Activated naive CD8-positive, alpha-beta T cell treated with anti-CD3 and anti-CD28 coated beads, Interleukin-2, amount 50 U/mL, for 16 hours (primary cell): ENCODE data around the gene NRSN2.
"Not testable (repeated sequence)": the region's sequence is repeated elsewhere in the genome, so short reads cannot be mapped to it uniquely, and the experiment has no call there.

Source experiments
- DNase-seq: peaks from one replicate; pipeline ENCODE4 v3.0.0-alpha.2; 2020; ENCODE audit warnings: low read depth, low spot score

The NRSN2 gene

DNA sequence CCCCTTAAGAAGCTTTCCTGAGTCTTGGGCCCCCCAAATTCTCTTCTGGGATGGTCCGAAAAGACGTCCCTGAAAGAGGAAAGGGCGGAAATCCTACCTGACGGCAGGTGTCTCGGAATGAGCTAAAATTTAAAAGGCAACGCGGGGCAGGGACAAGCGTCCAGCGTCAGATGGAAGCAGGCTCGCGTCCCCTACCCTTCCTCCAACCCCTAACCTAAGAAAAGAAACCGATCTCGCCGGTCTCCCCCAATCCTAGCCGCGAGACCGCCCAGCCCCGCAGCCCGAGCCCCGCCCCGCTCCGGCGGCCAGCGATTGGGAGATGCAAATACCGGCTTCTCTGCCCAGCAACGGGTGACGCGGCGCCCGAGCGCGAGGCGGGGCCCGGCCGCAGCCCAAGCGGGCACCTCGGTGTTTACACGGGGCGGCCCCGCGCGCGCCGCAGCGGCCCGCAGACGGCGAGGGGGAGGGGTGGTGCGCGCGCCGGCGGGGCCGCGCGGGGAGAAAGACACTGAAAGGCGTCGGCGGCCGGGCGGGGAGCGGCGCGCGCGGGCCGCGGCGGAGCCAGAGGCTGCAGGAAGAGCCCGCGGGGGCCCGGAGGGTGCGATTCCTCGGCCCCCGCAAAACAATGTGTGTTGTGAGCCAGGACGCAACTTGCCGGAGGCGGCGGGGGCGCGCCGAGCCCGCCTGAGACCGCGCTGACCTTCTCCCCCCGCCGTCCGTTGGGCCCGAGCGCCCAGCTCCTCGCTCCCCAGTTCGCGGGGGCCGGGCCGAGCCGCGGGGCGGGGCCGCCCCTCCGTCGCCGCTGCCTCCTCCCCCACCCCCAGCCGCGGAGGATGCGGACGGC is 21.6 kb upstream of the NRSN2 start, which contains the start of gene SOX12:
Gene SOX12, plus strand, starts transcription at position 508 of the 844 bp plus-strand sequence. CDS start 373 bp downstream, outside the sequence.
- DNase-seq: peak; percentile 97

GRCh38 chr20:325889-326644 is 20.8 kb upstream of the NRSN2 start:
- no peak for DNase-seq

- DNase-seq: no peak
Measured at GRCh38 chr20:326645-327185, 20.2 kb upstream of the NRSN2 start.

DNA sequence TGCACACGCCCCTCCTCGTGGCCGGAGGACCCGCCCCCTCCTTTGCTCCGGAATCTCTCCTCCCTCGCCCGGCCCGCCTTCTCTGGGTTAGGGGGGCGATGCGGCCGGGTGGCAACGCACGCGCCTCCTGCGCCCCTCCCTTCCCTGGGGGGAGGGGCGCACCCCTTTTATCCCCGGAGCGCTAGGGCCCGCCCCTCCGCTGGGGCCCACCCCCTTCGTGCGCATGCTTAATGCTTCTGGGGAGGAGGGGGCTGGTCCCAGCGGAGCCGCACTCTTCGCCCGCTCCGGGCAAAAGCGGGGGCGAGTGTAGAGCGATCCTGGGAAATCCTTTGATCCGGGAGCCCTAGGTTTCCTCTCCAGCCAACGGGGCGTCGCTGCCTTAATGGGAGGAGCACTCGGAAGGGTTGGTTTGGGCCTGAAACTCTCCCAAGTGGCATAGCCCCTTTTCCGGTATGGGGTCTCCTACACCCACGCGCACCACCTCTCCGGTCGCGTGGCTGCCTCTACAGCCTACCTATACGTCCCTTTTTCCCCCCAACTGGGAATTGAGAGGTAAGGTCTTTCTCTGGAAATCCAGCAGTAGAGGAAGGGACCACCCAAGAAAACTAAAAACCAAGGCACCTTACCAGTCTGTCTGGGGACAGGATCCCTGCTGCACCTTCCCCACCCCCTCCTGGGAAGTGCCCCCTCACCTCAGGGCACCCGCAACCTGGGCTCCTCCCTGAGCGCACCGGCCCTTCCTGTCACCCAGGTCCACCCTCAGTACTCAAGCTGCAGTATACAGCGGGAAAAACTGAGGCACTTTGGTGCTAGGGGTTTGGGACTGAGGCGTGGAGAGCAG is 19.5 kb upstream of the NRSN2 start:
- peak; percentile 52 for DNase-seq

DNA sequence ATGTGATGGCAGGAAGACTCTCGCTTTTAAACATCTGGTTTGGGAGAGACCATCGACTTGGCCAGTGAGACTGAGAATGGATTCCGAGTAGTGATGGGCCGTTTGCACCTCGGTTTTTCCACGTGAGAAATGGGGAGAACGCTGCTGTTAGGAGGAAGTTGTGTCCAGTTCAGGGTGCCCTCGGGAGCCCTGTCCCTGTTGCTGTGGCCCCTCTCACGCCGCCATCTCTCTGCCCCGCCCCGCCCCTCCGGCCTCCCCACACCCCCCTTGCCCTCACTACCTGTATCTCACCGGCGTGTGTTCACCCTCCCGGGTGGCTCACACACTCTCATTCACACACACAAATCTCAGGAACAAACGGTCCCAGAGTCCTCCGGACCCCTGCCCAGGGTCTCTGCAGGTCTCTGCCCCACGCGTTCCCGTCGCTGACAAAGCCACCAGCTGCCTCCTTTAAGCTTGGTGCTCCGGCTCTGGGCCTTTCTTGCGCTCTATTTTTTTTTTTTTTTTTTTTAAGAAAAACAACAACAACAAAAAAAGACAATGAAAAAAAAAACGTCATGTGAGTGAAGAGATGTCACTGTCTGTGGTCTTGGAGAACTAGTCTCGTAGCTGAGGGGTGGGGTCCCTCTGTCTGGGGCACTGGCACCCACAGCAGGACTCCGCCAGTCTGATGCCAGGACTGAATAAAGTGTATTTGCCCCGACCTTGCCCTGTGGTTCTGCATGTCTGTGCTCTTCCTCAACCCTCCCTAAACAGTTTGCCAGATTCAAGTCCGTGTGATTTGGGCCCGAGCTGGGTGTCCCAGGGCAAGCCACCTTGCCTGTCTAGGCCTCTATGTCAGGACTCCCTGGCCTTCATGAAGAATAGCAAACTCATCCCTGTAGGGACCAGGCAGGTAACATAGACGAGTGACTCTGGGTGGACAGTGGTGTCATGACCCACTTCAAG is 18.6 kb upstream of the NRSN2 start:
- DNase-seq: no peak

DNA sequence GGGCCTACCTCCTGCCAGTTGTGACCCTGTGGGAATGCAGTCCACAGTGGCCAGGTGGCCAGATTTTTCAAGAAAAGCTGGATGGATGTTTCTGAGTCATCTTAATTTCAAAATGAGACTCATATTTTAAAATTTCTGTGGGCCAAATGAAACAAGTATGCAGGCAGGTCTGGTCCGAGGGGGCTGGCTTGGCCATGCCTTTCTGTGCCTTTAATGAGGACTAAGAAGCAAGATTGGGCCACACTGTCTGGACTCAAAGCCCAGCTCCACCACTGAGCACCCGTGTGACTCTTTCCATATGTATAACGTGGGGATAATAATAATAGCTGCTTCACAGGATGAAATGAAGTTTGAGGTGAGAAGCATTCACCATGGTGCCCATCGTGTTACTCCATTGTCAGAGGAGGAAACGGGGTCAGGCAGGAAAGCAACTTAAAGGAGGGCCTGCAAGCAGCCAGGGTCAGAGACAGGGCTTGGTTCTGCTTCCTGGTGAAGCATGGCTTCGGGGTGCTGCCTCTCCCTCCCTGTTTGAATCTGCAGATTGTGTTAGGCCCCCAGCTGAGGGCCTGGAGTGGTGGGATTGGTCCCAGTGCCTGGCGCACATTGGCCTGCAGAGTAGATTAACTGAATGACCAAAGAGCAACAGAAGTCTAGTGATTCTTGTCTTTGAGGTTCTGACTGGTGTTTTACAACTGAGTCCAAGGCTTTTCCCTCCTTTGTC is 17.8 kb upstream of the NRSN2 start:
- no peak for DNase-seq

- DNase-seq: no peak
Measured at GRCh38 chr20:329851-330232, 17.1 kb upstream of the NRSN2 start.

DNA sequence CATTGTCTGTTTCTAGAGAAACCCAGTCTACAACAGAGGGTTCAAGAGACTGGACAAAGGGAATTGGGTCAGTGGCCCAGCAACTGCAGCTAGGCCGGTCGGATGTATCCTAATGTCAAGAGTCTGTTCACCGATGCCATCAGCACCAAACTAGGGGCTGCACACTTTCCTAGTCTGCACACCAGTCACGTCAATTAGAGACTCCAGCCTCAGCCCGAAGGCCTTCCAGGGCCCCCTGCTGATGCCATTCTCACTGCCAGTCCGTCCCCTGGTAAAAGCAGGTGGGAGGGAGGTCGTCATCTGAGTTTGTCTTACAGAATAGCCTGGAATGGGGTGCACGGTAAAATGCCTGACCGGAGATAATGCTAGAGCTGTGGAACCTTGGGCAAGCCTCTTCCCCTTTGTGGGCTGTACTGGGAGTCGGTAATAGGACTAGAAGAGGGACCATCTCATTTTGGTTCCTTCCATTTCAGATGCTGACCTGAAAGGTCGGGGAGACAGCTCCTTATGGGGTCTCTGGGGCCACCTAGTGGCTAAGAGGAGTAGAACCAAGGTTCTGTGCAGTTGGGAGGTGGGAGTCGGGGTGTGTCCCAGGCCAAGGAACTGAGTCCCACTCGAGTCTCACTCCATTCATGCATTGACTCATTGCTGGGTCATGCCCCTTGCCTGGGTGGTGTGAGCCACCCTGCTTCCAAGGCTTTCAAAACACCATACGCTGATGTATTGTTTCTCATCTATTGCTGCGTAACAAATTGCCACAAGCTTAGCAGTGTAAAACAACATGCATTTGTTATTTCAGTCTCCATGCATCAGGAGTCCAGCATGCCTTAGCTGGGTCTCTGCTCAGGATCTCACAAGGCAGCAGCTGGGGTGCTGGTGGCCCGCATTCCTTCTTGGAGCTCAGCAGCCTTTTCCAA is 16.4 kb upstream of the NRSN2 start:
- DNase-seq: no peak

DNA sequence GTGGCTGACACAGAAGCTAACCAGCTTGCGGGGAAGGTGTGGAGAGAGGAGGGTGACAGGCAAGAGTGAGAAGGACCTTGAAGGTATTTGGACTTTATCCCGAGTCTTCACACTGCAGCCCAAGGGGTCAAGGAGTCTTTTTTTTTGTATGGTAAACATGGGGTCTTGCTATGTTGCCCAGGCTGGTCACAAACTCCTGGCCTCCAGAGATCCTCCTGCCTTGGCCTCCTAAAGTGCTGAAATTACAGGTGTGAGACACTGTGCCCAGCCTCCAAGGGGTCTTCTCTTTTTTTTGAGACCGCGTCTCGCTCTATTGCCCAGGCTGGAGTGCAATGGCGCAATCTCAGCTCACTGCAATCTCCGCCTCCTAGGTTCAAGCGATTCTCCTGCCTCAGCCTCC is 12.3 kb upstream of the NRSN2 start:
- no peak for DNase-seq

DNA sequence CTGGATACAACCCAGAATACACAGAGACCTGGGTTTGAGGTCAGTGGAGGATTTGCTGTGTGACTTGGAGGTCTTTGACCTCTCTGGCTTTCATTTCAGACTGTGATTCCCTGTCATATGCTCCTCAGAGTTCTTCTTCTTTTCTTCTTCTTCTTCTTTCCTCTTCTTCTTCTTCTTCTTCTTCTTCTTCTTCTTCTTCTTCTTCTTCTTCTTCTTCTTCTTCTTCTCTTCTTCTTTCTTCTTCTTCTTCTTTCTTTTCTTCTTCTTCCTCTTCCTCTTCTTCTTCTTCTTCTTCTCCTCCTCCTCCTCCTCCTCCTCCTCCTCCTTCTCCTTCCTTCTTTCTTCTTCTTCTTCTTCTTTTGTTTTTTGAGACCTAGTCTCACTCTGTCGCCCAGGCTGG is 10.9 kb upstream of the NRSN2 start:
- DNase-seq: not testable (repeated sequence)

GRCh38 chr20:341682-342081 is 5.2 kb upstream of the NRSN2 start:
- no peak for DNase-seq

DNA sequence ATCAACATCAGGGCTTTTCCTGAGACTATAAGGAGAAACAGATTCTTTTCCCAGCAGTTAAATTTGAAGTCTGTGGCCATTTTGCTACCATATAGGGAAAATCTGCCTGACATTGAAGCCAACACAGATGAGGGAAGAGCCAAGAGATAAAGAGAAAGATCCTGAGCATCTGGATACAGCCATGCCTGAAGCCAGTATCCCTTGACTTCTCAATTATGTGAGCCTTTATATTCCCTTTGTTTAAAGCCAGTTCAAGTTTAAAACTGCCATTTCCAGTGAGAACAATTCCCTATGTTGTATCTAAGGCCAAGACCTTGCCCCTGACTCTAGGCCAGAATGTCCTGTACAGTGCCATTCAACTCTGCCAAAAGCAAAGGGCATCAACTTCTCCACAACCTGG is 3.8 kb upstream of the NRSN2 start:
- DNase-seq: no peak

DNA sequence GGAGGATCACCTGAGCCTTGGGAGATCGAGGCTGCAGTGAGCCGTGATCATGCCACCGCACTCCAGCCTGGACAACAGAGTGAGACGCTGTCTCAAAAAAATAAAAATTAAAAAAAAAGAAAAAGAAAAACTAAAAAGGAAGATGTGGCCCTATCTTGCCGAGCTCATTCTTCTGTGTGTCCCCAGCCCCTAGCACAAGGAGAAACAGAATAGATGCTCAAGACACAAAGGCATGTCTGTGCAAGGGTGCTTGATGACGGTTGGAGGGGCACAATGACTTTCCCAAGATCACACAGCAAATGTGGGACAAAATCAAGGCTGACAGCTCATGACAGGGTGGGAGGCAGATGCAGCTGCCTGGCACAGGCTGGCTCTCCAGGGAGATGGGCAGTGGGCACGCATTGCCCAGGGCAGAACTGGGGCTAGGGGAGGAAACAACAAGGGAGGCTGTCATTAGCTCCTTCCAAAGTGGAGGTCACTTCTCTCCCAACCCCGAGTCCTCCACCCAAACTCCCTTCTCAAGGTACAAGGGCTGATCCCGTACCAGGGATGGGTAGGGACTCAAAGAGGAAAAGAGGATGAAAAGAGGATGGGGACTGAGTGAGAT is 775 bp upstream of the NRSN2 start:
- no peak for DNase-seq

DNA sequence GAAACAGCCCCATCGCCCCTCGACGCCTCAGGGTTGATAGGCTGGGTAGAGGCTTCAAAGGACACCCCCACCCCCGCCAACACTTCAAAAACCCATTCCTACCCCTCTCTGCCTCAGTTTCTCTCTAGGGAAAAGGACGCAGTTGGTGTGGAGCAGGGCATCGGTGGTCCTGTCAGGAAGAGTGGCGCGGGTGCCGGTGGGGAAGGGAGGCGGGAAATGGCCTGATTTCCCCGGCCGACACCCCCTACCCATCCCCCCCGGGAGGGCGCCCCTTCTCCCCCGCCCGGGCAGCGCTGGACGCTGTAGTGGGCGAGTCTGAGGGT is 367 bp downstream of the NRSN2 start:
- no peak for DNase-seq

DNA sequence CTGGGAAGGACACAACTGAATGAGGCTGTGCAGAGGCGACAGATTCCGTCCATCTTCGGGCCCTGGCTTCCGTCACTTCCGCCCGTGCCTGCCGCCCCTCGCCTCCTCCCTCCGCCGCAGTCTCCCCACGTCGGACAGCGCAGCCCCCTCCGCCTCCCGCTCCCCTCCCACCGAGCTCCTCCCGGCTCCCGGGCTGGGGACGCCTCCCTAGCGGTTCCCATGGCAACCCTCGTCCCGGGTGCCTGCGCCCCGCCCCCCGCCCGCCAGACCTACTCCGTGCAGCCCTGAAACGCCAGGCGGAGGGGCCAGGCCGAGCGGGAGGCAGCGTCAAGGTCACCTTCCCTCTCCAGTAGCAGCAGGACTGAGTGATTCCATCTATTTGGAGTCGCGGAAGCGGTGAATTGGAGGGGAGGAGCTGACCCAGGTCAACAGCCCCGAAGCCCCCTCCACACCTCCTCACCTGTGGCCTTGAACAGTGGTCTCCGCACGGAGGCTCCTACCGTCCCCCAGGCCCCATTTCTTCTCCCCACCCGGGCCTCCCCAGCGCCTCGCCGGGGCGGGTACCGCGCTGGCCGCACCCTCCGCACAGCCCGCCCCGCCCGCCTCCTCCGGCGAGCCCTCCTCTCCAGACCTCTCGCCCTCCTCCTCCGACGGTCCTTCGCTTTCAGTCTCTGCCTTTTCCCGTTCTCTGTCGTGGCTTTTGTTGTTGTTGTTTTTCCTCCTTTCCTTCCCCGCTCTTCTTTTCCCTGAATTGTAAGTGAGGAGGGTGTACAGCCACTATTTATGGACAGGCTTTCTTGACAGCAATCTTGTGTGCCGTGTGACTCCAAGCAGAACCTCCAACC is 951 bp downstream of the NRSN2 start:
- DNase-seq: no peak

- DNase-seq: no peak
Measured at GRCh38 chr20:348972-349841, 2.3 kb downstream of the NRSN2 start.

- no peak for DNase-seq
Measured at GRCh38 chr20:353166-353565, 6.3 kb downstream of the NRSN2 start.
